Lower leg skin (tissue), 3 donors: ENCODE data around the gene KCND2.

Experiments
- POLR2A ChIP-seq, 2 donors: fragments of 450-650 bp; IDR thresholded peaks; one replicate each; pipeline ENCODE4 v1.6.1; 2016 to 2017; ENCODE audit warnings: antibody characterized with exemption in 2 of 2, mild to moderate bottlenecking in 1 of 2, moderate library complexity in 1 of 2
- TF ChIP-seq, protein P1 (sequence below), 3 donors: fragments of 450-650 bp; IDR thresholded peaks; one replicate each; pipeline ENCODE4 v1.5.1; 2016; ENCODE audit warnings: antibody characterized with exemption in 3 of 3, mild to moderate bottlenecking in 3 of 3, moderate library complexity in 2 of 3

DNA sequence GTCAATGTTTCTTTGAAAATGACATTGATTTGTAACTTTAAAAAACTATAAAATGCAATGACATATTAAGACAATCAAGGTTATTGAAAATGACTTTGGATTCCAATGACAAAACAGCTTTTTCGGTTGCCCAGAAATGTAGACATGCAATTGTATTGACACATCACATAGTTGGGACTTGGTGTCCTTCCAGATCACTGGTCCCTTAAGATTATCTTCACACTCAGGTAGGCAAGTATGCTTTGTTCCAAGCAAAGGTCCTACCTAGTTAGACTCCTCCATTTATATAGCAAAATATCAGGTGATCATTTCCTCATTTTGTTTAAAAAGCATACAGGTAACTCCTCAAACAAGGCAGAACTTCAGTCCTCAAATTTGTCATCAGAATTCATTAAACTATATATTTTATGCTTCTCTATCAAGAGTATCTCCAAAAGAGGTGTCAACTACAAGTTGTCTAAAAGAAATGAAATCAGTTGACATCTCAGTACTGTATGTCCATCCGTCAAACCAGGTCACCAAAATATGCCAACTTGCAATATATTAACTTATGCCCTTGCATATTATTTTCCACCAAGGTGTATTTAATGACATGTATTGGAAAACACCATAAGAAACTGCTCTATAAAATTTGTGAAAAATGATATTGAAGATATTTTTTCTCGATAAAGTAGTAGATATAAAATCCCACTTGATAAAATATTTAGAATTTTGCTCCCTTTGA, 520.4 kb downstream of the KCND2 start:
- TF ChIP-seq, protein P1, sequence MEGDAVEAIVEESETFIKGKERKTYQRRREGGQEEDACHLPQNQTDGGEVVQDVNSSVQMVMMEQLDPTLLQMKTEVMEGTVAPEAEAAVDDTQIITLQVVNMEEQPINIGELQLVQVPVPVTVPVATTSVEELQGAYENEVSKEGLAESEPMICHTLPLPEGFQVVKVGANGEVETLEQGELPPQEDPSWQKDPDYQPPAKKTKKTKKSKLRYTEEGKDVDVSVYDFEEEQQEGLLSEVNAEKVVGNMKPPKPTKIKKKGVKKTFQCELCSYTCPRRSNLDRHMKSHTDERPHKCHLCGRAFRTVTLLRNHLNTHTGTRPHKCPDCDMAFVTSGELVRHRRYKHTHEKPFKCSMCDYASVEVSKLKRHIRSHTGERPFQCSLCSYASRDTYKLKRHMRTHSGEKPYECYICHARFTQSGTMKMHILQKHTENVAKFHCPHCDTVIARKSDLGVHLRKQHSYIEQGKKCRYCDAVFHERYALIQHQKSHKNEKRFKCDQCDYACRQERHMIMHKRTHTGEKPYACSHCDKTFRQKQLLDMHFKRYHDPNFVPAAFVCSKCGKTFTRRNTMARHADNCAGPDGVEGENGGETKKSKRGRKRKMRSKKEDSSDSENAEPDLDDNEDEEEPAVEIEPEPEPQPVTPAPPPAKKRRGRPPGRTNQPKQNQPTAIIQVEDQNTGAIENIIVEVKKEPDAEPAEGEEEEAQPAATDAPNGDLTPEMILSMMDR (IDR thresholded peaks at IDR 0.05): no peak
- TF ChIP-seq POLR2A (IDR thresholded peaks at IDR 0.05): no peak
